ENCODE data around the gene DUSP23. TPM values are rescaled to one million over a fixed set of nuclear protein-coding genes. Genes with fewer than 3 reads are reported as not detected.
A peak's percentile ranks its signal among the peaks of the same experiment; 100 is the strongest.

Gene DUSP23
- total RNA-seq, 4 donors from 2014 or later = 66.8 to 103 (median 74.2) TPM

DNA sequence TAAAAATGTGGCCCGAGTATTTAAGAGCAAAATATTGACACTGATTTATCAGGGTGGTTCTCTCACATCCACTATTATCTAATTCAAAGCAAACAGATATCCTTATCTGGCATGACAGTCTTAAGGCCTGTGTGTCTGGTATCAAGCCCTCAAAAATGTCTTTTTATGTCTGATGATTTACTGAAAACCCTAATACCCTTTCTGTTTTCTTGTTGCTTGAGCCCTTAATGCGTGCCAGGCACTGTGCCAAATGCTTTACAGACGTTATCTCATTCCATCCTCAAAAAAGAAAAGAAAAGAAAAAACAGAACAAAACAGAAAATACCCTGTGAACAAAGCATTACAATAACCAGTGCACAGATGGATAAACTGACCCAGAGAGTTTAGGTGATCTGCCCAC, 5.7 kb downstream of the DUSP23 start:
- no peaks in the 10 kb centered on the region for H3K27me3 ChIP-seq
- no peaks in the 10 kb centered on the region for H3K36me3 ChIP-seq
- H3K4me3 ChIP-seq = no peak overlapping the region
- no peaks in the 10 kb centered on the region for H3K9me3 ChIP-seq
- no peak for DNase-seq
- H3K4me1 ChIP-seq = no peaks in the 10 kb centered on the region
- TF ChIP-seq POLR2A (IDR thresholded peaks at IDR 0.05) = no peak
- TF ChIP-seq, protein P1, sequence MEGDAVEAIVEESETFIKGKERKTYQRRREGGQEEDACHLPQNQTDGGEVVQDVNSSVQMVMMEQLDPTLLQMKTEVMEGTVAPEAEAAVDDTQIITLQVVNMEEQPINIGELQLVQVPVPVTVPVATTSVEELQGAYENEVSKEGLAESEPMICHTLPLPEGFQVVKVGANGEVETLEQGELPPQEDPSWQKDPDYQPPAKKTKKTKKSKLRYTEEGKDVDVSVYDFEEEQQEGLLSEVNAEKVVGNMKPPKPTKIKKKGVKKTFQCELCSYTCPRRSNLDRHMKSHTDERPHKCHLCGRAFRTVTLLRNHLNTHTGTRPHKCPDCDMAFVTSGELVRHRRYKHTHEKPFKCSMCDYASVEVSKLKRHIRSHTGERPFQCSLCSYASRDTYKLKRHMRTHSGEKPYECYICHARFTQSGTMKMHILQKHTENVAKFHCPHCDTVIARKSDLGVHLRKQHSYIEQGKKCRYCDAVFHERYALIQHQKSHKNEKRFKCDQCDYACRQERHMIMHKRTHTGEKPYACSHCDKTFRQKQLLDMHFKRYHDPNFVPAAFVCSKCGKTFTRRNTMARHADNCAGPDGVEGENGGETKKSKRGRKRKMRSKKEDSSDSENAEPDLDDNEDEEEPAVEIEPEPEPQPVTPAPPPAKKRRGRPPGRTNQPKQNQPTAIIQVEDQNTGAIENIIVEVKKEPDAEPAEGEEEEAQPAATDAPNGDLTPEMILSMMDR (IDR thresholded peaks at IDR 0.05) = no peak
- H3K27ac ChIP-seq = no peak overlapping the region

- Histone ChIP-seq H3K4me3 (no peak overlapping the region), H3K27ac (no peak overlapping the region), H3K36me3 (no peaks in the 10 kb centered on the region), H3K27me3 (no peaks in the 10 kb centered on the region), H3K4me1 (no peaks in the 10 kb centered on the region), H3K9me3 (no peaks in the 10 kb centered on the region)
- no peak for DNase-seq
- TF ChIP-seq POLR2A (IDR thresholded peaks at IDR 0.05) = no peak
- TF ChIP-seq, protein P1 (IDR thresholded peaks at IDR 0.05) = no peak
These were observed 6.2 kb downstream of the DUSP23 start for GRCh38 chr1:159786966-159787365.

DNA sequence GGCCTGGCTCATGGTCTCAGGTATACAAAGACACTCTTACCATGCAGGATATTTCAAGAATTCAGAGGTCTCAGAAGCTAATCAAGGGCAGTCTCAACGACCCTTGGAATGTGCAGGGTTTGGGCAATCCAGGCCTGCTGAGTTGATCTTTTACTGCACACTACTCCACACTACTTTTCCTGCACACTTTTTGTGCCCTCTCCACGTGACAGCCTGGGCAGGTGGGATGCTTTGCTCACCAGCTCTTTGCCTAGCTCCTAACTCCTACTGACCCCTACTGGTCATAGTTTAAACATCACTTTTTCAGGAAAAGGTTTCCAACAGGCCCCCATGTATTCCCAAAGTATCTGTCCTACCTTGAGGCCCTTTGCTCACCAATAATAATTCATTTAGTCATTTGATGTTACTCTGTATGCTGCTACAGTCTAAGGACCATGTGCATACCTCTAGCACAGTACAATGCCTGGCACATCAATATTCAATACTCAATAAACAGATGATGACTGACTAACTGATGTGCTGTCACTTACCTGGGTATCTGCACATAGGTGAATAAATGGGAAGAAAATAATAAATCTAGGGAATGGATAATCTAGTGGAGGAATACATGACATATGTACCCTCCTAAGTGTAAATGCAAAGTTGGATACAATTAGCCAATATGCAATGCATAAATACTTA, 9.6 kb downstream of the DUSP23 start:
- H3K4me3 ChIP-seq = no peak overlapping the region
- DNase-seq = no peak
- no peaks in the 10 kb centered on the region for H3K36me3 ChIP-seq
- H3K9me3 ChIP-seq = no peaks in the 10 kb centered on the region
- no peak overlapping the region for H3K27ac ChIP-seq
- no peaks in the 10 kb centered on the region for H3K4me1 ChIP-seq
- no peaks in the 10 kb centered on the region for H3K27me3 ChIP-seq
- TF ChIP-seq, protein P1 (IDR thresholded peaks at IDR 0.05) = peak in 5 of 6 experiments; percentile 15 to 57 (median 53)
- no peak for TF ChIP-seq POLR2A (IDR thresholded peaks at IDR 0.05)

DNA sequence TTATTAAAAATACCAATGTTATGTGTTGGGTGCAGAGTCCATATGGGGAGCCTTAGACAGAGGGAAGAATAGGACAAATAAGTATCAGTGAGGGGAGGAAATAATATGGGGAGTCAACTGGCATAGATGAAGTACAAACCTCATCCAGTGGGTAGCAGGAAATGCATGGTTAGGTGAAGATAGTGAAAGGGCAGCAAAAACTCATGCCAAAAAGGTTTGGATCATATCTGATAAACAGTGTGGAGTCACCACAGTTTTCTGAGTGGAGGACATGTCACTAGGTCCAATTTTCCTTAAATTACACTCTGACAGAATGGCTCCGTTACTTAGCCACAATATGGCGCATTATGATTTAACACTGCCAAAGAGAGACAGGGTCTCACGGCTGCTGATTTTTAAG, 10.3 kb downstream of the DUSP23 start:
- H3K4me1 ChIP-seq = no peaks in the 10 kb centered on the region
- no peak for TF ChIP-seq POLR2A (IDR thresholded peaks at IDR 0.05)
- TF ChIP-seq, protein P1 (IDR thresholded peaks at IDR 0.05) = no peak
- H3K27ac ChIP-seq = no peak overlapping the region
- H3K36me3 ChIP-seq = no peaks in the 10 kb centered on the region
- no peak for DNase-seq
- H3K4me3 ChIP-seq = no peak overlapping the region
- no peaks in the 10 kb centered on the region for H3K9me3 ChIP-seq
- no peaks in the 10 kb centered on the region for H3K27me3 ChIP-seq

DNA sequence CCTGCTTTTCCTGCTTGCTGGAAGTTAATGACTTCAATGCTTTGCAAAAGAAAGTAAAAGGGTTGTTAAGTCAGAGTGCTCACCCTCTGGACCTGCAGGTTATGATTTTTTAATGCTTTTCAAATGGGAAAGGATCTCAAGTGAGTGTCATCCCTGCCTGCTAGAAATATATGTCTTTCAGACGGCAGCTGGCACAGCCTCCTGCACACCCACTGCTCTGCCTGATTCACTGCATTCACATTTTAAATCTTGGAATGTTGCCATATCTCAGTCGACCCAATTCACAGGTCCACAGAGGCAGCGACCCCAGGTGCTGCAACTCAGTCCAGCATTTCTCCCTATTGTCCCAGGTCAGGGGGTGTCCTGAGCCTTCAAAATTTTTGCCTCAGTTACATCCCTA, 10.7 kb downstream of the DUSP23 start:
- Histone ChIP-seq H3K27me3 (no peaks in the 10 kb centered on the region), H3K36me3 (no peaks in the 10 kb centered on the region), H3K9me3 (no peaks in the 10 kb centered on the region), H3K4me1 (no peaks in the 10 kb centered on the region), H3K27ac (no peak overlapping the region), H3K4me3 (no peak overlapping the region)
- DNase-seq = no peak
- TF ChIP-seq, protein P1 (IDR thresholded peaks at IDR 0.05) = no peak
- TF ChIP-seq POLR2A (IDR thresholded peaks at IDR 0.05) = no peak

All from Peyer's patch (tissue), 4 donors.